ENCODE results near the gene SIGLEC15. TPM values are rescaled to one million over a fixed set of nuclear protein-coding genes. Genes with fewer than 3 reads are reported as not detected.

SIGLEC15 gene
- total RNA-seq, 3 donors from 2014 or later = 0.16 to 1.5 (median 0.66) TPM

DNA sequence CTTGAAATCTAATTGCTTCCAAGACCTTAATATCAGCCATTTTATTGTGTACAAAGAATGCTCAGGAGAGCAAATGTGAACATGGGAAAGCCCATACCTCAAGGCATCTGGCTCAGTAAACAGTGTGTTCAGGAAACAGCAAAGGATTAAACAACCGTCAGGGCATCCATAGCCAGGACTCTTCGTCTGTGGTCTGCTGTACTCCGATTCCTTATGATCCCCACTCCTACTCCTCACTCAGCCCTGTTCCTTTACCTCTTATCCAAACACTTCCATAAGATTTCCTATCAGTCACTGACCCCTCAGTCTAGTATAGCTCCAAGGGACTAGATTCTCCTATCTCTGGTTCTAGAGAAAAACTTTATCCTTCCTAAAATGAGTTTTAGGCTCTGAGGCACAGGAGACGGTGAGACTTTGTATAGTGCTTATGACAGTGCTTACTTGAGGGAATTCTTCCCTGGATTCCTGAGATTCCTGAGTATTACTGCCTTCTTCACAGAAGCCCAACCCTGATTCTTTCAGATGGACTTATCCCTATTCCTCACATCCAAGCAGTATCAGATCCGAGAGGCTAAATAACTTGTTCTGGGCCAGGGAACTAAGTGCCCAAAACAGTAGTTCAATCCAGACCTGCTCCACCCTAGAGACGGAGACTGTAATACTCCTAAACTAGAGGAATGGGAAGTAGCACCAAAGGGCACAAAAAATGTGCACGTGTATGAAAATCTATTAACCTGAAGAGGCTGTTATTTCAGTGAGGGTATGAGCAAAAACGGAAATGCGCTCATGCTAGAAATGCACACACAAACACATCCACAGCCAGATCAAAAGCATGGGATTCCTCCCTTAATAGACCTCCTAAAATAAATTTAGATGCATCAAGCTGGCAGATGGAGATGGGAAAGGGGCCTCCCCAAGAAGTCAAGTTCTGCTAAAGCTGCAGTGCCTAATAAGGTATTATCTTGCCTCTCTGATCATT lies 42.1 kb upstream of the SIGLEC15 start:
- Histone ChIP-seq H3K9me3 (no peaks in the 10 kb centered on the region), H3K27me3 (no peaks in the 10 kb centered on the region), H3K4me3 (no peak overlapping the region), H3K36me3 (no peaks in the 10 kb centered on the region), H3K4me1 (no peaks in the 10 kb centered on the region), H3K27ac (peak overlapping the region; percentile 41 to 55)
- intact Hi-C loops (cut with DNase I; ENCODE audit: low total_unique reads) = no loop called here
- TF ChIP-seq, protein P1, sequence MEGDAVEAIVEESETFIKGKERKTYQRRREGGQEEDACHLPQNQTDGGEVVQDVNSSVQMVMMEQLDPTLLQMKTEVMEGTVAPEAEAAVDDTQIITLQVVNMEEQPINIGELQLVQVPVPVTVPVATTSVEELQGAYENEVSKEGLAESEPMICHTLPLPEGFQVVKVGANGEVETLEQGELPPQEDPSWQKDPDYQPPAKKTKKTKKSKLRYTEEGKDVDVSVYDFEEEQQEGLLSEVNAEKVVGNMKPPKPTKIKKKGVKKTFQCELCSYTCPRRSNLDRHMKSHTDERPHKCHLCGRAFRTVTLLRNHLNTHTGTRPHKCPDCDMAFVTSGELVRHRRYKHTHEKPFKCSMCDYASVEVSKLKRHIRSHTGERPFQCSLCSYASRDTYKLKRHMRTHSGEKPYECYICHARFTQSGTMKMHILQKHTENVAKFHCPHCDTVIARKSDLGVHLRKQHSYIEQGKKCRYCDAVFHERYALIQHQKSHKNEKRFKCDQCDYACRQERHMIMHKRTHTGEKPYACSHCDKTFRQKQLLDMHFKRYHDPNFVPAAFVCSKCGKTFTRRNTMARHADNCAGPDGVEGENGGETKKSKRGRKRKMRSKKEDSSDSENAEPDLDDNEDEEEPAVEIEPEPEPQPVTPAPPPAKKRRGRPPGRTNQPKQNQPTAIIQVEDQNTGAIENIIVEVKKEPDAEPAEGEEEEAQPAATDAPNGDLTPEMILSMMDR (IDR thresholded peaks at IDR 0.05) = no peak
- TF ChIP-seq POLR2AphosphoS5 (IDR thresholded peaks at IDR 0.05) (no peak), POLR2A (IDR thresholded peaks at IDR 0.05) (no peak)
- DNase-seq (ENCODE audit: low spot score in 2 of 2) = no peak

DNA sequence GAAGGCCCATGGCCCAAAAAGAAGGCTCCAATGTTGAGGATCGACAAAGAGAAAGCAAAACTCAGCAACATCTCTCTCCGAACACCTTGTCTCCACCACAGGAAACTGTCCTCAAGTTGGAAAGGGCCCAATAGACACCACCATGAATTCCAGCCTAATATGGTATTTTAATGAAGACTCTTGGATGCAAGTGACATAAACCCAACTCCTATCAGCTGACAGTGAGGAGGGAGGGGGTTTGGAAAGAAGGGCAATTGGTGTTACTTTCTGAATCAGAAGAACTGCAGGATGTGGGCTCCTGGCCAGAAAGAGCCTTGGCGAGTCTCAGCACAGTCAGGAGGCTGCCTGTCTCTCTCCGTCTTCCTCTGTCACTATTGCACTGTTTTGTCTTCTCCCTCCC lies 40.3 kb upstream of the SIGLEC15 start:
- TF ChIP-seq POLR2AphosphoS5 (IDR thresholded peaks at IDR 0.05) (no peak), POLR2A (IDR thresholded peaks at IDR 0.05) (no peak)
- TF ChIP-seq, protein P1 (IDR thresholded peaks at IDR 0.05) = no peak
- no peak for DNase-seq (ENCODE audit: low spot score in 2 of 2)
- H3K4me1 ChIP-seq = no peaks in the 10 kb centered on the region
- H3K27me3 ChIP-seq = no peaks in the 10 kb centered on the region
- H3K27ac ChIP-seq = no peak overlapping the region
- H3K9me3 ChIP-seq = no peaks in the 10 kb centered on the region
- no peaks in the 10 kb centered on the region for H3K36me3 ChIP-seq
- intact Hi-C loops (cut with DNase I; ENCODE audit: low total_unique reads) = no loop called here
- no peak overlapping the region for H3K4me3 ChIP-seq

DNA sequence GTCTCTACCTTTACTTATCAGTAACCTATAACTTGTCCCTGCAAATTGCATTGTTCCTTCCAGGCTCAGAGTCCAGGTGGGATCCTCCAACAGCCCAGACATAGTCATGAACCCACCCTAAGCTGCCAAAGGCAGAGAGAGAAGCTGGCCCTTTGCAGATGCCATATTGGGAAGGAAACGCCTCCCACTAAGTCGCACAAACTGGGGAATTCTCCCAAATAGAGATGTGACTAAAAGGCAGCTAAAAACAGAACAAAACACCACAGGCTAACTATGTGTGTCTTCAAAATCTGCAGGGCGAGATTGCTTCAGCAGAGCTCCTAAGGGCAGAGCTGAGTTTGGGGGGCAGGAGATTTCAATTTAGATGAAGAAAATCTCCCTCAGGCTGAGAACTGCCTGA lies 38.5 kb upstream of the SIGLEC15 start:
- intact Hi-C loops (cut with DNase I; ENCODE audit: low total_unique reads) = no loop called here
- TF ChIP-seq, protein P1 (IDR thresholded peaks at IDR 0.05) = no peak
- TF ChIP-seq POLR2A (IDR thresholded peaks at IDR 0.05) (no peak), POLR2AphosphoS5 (IDR thresholded peaks at IDR 0.05) (no peak)
- no peak for DNase-seq (ENCODE audit: low spot score in 2 of 2)
- Histone ChIP-seq H3K4me1 (no peaks in the 10 kb centered on the region), H3K27ac (no peak overlapping the region), H3K4me3 (no peak overlapping the region), H3K36me3 (no peaks in the 10 kb centered on the region), H3K27me3 (no peaks in the 10 kb centered on the region), H3K9me3 (no peaks in the 10 kb centered on the region)

DNA sequence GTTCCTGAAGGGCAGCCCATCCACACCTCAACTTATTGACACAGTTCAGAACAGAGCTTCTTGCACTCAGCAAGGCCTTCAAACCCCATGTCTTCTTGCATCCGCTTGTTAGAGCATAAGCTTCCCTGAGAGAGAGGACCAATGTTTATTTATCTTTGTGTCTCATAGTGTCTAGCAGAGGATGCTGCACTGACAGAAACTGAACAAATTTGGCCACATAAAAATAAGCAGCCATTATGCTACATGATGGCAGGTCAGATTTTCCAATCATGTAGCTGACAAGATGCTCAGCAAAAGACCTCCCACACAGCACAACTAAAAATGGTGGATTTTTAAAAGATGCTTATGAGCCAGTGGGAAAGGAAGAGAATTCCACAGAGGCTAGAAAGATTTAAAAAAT lies 38.1 kb upstream of the SIGLEC15 start:
- Histone ChIP-seq H3K4me3 (no peak overlapping the region), H3K36me3 (no peaks in the 10 kb centered on the region), H3K27me3 (no peaks in the 10 kb centered on the region), H3K9me3 (no peaks in the 10 kb centered on the region), H3K4me1 (no peaks in the 10 kb centered on the region), H3K27ac (no peak overlapping the region)
- intact Hi-C loops (cut with DNase I; ENCODE audit: low total_unique reads) = no loop called here
- TF ChIP-seq, protein P1 (IDR thresholded peaks at IDR 0.05) = no peak
- TF ChIP-seq POLR2AphosphoS5 (IDR thresholded peaks at IDR 0.05) (no peak), POLR2A (IDR thresholded peaks at IDR 0.05) (no peak)
- DNase-seq (ENCODE audit: low spot score in 2 of 2) = no peak

DNA sequence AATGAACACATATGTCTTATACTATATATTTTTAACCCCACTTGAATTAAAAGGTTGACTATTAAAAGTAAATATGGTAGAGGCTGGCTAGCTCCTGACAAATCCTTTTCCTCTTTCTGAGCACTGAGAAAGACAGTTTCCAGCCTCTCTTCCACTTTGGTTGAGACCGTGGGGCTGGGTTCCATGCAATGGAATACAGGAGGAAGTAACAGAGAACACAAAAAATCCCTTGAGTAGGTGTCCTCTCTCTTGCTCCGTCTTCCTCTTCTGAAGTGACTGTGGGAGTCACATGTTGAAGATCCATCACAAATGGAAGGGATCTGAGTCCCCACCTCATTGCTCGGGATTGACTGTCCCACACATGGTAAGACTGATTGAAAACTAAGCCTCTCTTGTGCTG lies 36.6 kb upstream of the SIGLEC15 start:
- DNase-seq (ENCODE audit: low spot score in 2 of 2) = no peak
- Histone ChIP-seq H3K9me3 (no peaks in the 10 kb centered on the region), H3K27ac (no peak overlapping the region), H3K27me3 (no peaks in the 10 kb centered on the region), H3K4me3 (no peak overlapping the region), H3K36me3 (no peaks in the 10 kb centered on the region), H3K4me1 (no peaks in the 10 kb centered on the region)
- intact Hi-C loops (cut with DNase I; ENCODE audit: low total_unique reads) = no loop called here
- TF ChIP-seq, protein P1 (IDR thresholded peaks at IDR 0.05) = no peak
- TF ChIP-seq POLR2A (IDR thresholded peaks at IDR 0.05) (no peak), POLR2AphosphoS5 (IDR thresholded peaks at IDR 0.05) (no peak)

All from breast epithelium (tissue), 4 donors.